GM12872 (cell line): Measurements from ENCODE around the gene CALU.

Source experiments
- CTCF ChIP-seq: IDR thresholded peaks from 3 replicates; pipeline ENCODE4 v1.5.1; 2011; ENCODE audit warnings: low read depth, mild to moderate bottlenecking, low read length, moderate library complexity; ENCODE audit not compliant: insufficient read depth

CALU gene

GRCh38 chr7:128777156-128778123 lies 38.3 kb downstream of the CALU start:
- TF ChIP-seq CTCF: no peak

- no peak for TF ChIP-seq CTCF
These were observed 39.8 kb downstream of the CALU start for GRCh38 chr7:128778946-128779345.

- no peak for TF ChIP-seq CTCF
These were observed 42.0 kb downstream of the CALU start for GRCh38 chr7:128781126-128781525.

GRCh38 chr7:128781851-128782250 lies 42.7 kb downstream of the CALU start:
- no peak for TF ChIP-seq CTCF

GRCh38 chr7:128783143-128783861 lies 44.1 kb downstream of the CALU start:
- no peak for TF ChIP-seq CTCF

GRCh38 chr7:128785738-128786137 lies 46.6 kb downstream of the CALU start:
- TF ChIP-seq CTCF: no peak
